Heart left ventricle (tissue), 16 donors: ENCODE data around the gene FJX1. TPM values are rescaled to one million over a fixed set of nuclear protein-coding genes. Genes with fewer than 3 reads are reported as not detected.
A peak's percentile ranks its signal among the peaks of the same experiment; 100 is the strongest.
"Not testable (repeated sequence)": the region's sequence is repeated elsewhere in the genome, so short reads cannot be mapped to it uniquely, and the experiment has no call there.

ENCODE experiments used
- ATAC-seq, 4 donors: fragments of 200-7000 bp; cut with Tn5 transposase; one replicate each; pipeline ENCODE4 v1.9.1; 2020 to 2022; ENCODE audit warnings: moderate library complexity in 4 of 4, mild to moderate bottlenecking in 3 of 4, moderate number of reproducible peaks in 1 of 4
- DNase-seq, 5 donors: peaks; one replicate each; pipeline ENCODE4 v3.0.0-alpha.2; 2020
- H3K27ac ChIP-seq, 12 donors: fragments of 200-600 bp; sonication (generic) in 4 of 12; one replicate each; pipeline versions ENCODE4 v1.5.0 to v1.8.0; 2016 to 2022; ENCODE audit warnings: mild to moderate bottlenecking in 2 of 12
- H3K27me3 ChIP-seq, 9 donors: fragments of 200-600 bp; sonication (generic) in 2 of 9; one replicate each; pipeline versions ENCODE4 v1.5.1 to v1.8.0; 2016 to 2022; ENCODE audit warnings: mild to moderate bottlenecking in 3 of 9
- H3K36me3 ChIP-seq, 9 donors: fragments of 200-600 bp; sonication (generic) in 2 of 9; one replicate each; pipeline versions ENCODE4 v1.5.0 to v1.8.0; 2018 to 2022; ENCODE audit warnings: mild to moderate bottlenecking in 2 of 9
- H3K4me1 ChIP-seq, 12 donors: fragments of 200-600 bp; sonication (generic) in 4 of 12; one replicate each; pipeline versions ENCODE4 v1.5.0 to v1.8.0; 2016 to 2022; ENCODE audit warnings: mild to moderate bottlenecking in 3 of 12
- H3K4me3 ChIP-seq, 12 donors: fragments of 200-600 bp; sonication (generic) in 4 of 12; one replicate each; pipeline versions ENCODE4 v1.5.0 to v1.8.0; 2017 to 2022; ENCODE audit warnings: mild to moderate bottlenecking in 9 of 12, moderate library complexity in 4 of 12
- H3K9me3 ChIP-seq, 12 donors: fragments of 200-600 bp; sonication (generic) in 4 of 12; one replicate each; pipeline versions ENCODE4 v1.5.0 to v1.8.0; 2016 to 2022; ENCODE audit warnings: mild to moderate bottlenecking in 1 of 12
- CTCF ChIP-seq, 12 donors: fragments of 200-600 bp; sonication (generic) in 4 of 12; IDR thresholded peaks; one replicate each; pipeline versions ENCODE4 v1.5.0 to v1.8.0; 2018 to 2022; ENCODE audit warnings: antibody characterized with exemption in 12 of 12, mild to moderate bottlenecking in 5 of 12
- POLR2A ChIP-seq, 2 donors: fragments of 450-650 bp; IDR thresholded peaks; one replicate each; pipeline ENCODE4 v1.6.1; 2017; ENCODE audit warnings: antibody characterized with exemption in 2 of 2, mild to moderate bottlenecking in 2 of 2, moderate library complexity in 2 of 2
- WGBS, 4 donors: extraction: QIAGEN DNeasy Blood & Tissue Kit in 2 of 4; methylation state at CpG; one replicate each; pipeline versions ENCODE4 v1.1.5 to v1.1.7; 2013 to 2018; 5-methylcytosine and 5-hydroxymethylcytosine counted together
- intact Hi-C, 10 donors: fragments of 100-400 bp; cut with DNase I; formaldehyde crosslinking; loops; one replicate each; pipeline versions ENCODE4 v1.11.1 to v1.14.2; 2022
- polyA plus RNA-seq, 2 donors: library from polyadenylated mRNA; stranded (reverse); fragments of 200-250 nt; gene quantifications; one replicate each; pipeline ENCODE4 v1.2.3, GENCODE V29; 2013
- total RNA-seq, 9 donors: library from RNA; depleted of rRNA in 2 of 9; stranded (reverse); fragments of >200 nt in 2 of 9; fragmentation: NEBNext Ultra II Directional in 3 of 9; extraction: Animal tissue kit (Norgen Biotek cat#: 25700) in 3 of 9; gene quantifications; one replicate each; pipeline versions ENCODE4 v1.1.0 to v1.2.4, GENCODE V29; 2016 to 2023
- donor health status: ischemic (EF 13 %, LVEDD 7.1; RV severe dilation, severe dysfunction).
- donor health status: healthy with polysubstance abuse.
- donor health status: DM: no; HTN: yes; CAD: no.
- donor health status: DM: no; HTN: no; CAD: no.
- donor health status: ischemic (EF 25% LVEDD 6.9; RV normal size, moderate dysfunction).
- donor health status: ischemic (EF 25% LVEDD 5.7; RV mildly dilated, moderate dysfunction).
- donor health status: healthy.
- donor health status: DM: yes; HTN: yes; CAD: no.
- donor health status: ischemic (EF 35%, LVEDD 5.7; RV mildly dilated, moderate dysfunction).
- donor health status: nonischemic (EF 11% LVEDD 7.7; RV severe dilation, severe dysfunction).
- donor health status: DM: yes; HTN: yes; CAD: no.
- donor health status: PGD.
- donor health status: ischemic (EF 29% LVEDD 5.4; RV normal size, mild dysfunction).
- donor health status: nonischemic (EF 23%, LVEDD 6.1; RV moderate dilation, normal function).

FJX1 gene
- total and polyA plus RNA-seq, 11 donors = 0.55 to 7.2 (median 2.3) TPM

GRCh38 chr11:35664977-35665441, 46.7 kb downstream of the FJX1 start:
- Histone ChIP-seq H3K4me3 (peak overlapping the region in 1 of 12 donors; percentile 6), H3K4me1 (peaks cover 0 to 31% (median 22%) of the 10 kb centered on the region in 12 donors), H3K9me3 (peaks cover 0 to 51% (median 19%) of the 10 kb centered on the region in 12 donors), H3K36me3 (peaks cover 0 to 8% (median 0%) of the 10 kb centered on the region in 9 donors), H3K27me3 (no peaks in the 10 kb centered on the region), H3K27ac (no peak overlapping the region)
- ATAC-seq (no peak), DNase-seq (no peak)
- 96 to 98% (median 98%) methylated on average over 5 of the region's 5 CpGs for WGBS, 4 donors
- intact Hi-C loops = loop anchor here in 8 of 10 donors (5.0 to 10.0 kb wide), 6 partner anchors 43 to 382 kb away; partner anchors contain the start of genes FJX1 (in 2 of the 8) and LDLRAD3 (in 1 of the 8)
- no peak for TF ChIP-seq POLR2A (IDR thresholded peaks at IDR 0.05)

GRCh38 chr11:35667257-35667656, 49.0 kb downstream of the FJX1 start:
- DNase-seq = no peak
- Histone ChIP-seq H3K4me3 (no peak overlapping the region), H3K9me3 (peaks cover 0 to 51% (median 19%) of the 10 kb centered on the region in 12 donors), H3K27me3 (no peaks in the 10 kb centered on the region), H3K27ac (no peak overlapping the region), H3K4me1 (peaks cover 0 to 42% (median 29%) of the 10 kb centered on the region in 12 donors), H3K36me3 (peaks cover 0 to 8% (median 0%) of the 10 kb centered on the region in 9 donors)
- ATAC-seq = no peak
- TF ChIP-seq CTCF (IDR thresholded peaks at IDR 0.05) (no peak), POLR2A (IDR thresholded peaks at IDR 0.05) (no peak)
- 93 to 100% (median 95%) methylated on average over 1 of the region's 1 CpG for WGBS, 4 donors
- intact Hi-C loops = loop anchor here in 3 of 10 donors (10.0 kb wide), 2 partner anchors 158 to 278 kb away; partner anchors contain the start of gene LDLRAD3 (in 1 of the 3)

GRCh38 chr11:35668350-35668749, 50.1 kb downstream of the FJX1 start:
- intact Hi-C loops = loop anchor here in 3 of 10 donors (10.0 kb wide), 2 partner anchors 156 to 276 kb away; partner anchors contain the start of gene LDLRAD3 (in 1 of the 3)
- H3K4me1 ChIP-seq = peaks cover 0 to 47% (median 33%) of the 10 kb centered on the region in 12 donors
- H3K27ac ChIP-seq, H3K27me3 ChIP-seq, ATAC-seq, H3K4me3 ChIP-seq, DNase-seq, H3K36me3 ChIP-seq: not testable (repeated sequence)
- peaks cover 0 to 51% (median 19%) of the 10 kb centered on the region in 12 donors for H3K9me3 ChIP-seq
- 95 to 99% (median 97%) methylated on average over 3 of the region's 3 CpGs for WGBS, 4 donors

Other genes with a start within 250 kb of the FJX1 start
- gene SLC1A2, start 198.9 kb upstream of the FJX1 start, total RNA-seq = 10 to 100 TPM in 3 of 9 donors, 1 to 10 TPM in 6; 2.4 to 23.5 (median 6.3) TPM
- 1 to 10 TPM in 1 of 2 donors, under 1 TPM in 1; 0.80 to 2.0 TPM for gene SLC1A2, start 198.9 kb upstream of the FJX1 start, polyA plus RNA-seq
- 10 to 100 TPM in 2 of 9 donors, 1 to 10 TPM in 7; 4.1 to 18.3 (median 7.2) TPM for gene PAMR1, start 92.8 kb upstream of the FJX1 start, total RNA-seq
- 1 to 10 TPM; 3.5 to 4.3 TPM for gene PAMR1, start 92.8 kb upstream of the FJX1 start, polyA plus RNA-seq
- gene TRIM44, start 44.3 kb downstream of the FJX1 start, total RNA-seq = 10 to 100 TPM; 34.5 to 55.3 (median 48.0) TPM
- 10 to 100 TPM in 1 of 2 donors, 1 to 10 TPM in 1; 7.9 to 26.7 TPM for gene TRIM44, start 44.3 kb downstream of the FJX1 start, polyA plus RNA-seq